HEK293 (cell line): ENCODE results near the gene AP3B1.
"Not testable (repeated sequence)": the region's sequence is repeated elsewhere in the genome, so short reads cannot be mapped to it uniquely, and the experiment has no call there.

ENCODE experiments used
- CTCF ChIA-PET: fragments of 350-600 bp; formaldehyde crosslinking; extraction: SDS; loops from one replicate; lab custom pipeline; 2021; ENCODE audit warnings: antibody characterized with exemption; lab: Yijun Ruan, JAX
- POLR2A ChIA-PET: fragments of 300-600 bp; formaldehyde crosslinking; extraction: SDS; loops from one replicate; lab custom pipeline; 2020; ENCODE audit warnings: antibody characterized with exemption, inconsistent platforms; lab: Yijun Ruan, JAX
- H3K27ac ChIP-seq: fragments of 200-500 bp; sonication (Bioruptor generic); 2 replicates; pipeline ENCODE4 v1.5.1; 2014; ENCODE audit warnings: low read depth, low read length, control low read depth, inconsistent platforms; ENCODE audit errors: extremely low read depth
- H3K36me3 ChIP-seq, 2 experiments: fragments of 200-500 bp in 1 of 2; sonication (Bioruptor generic) in 1 of 2; 1 replicate in 1 of 2; 2 replicates in 1 of 2; pipeline ENCODE4 v1.5.1; 2014 to 2017; ENCODE audit warnings: inconsistent platforms in 2 of 2, low read length in 2 of 2; ENCODE audit not compliant: control insufficient read depth in 2 of 2, insufficient read depth in 1 of 2
- H3K4me1 ChIP-seq: fragments of 200-500 bp; sonication (Bioruptor generic); 2 replicates; pipeline ENCODE4 v1.5.1; 2014; ENCODE audit warnings: mild to moderate bottlenecking, low read length, inconsistent platforms; ENCODE audit not compliant: control insufficient read depth, insufficient read depth
- H3K4me3 ChIP-seq: 2 replicates; pipeline ENCODE4 v1.5.1; 2011; ENCODE audit warnings: low read depth, mild to moderate bottlenecking, control low read depth, low read length, moderate library complexity
- H3K9me3 ChIP-seq: fragments of 200-500 bp; sonication (Bioruptor generic); 2 replicates; pipeline ENCODE4 v1.5.1; 2014; ENCODE audit warnings: low read depth, low read length, inconsistent platforms; ENCODE audit not compliant: control insufficient read depth, insufficient read depth
- HOXD13 ChIP-seq: sonication (generic); formaldehyde crosslinking; IDR thresholded peaks from 2 replicates; pipeline ENCODE4 v1.8.0; 2022; ENCODE audit warnings: missing genetic modification reagents, borderline replicate concordance
- MEIS1 ChIP-seq: sonication (generic); formaldehyde crosslinking; IDR thresholded peaks from 2 replicates; pipeline ENCODE4 v1.8.1; 2022; ENCODE audit warnings: missing genetic modification reagents, mild to moderate bottlenecking, borderline replicate concordance
- SP3 ChIP-seq: fragments of 450-650 bp; formaldehyde crosslinking; IDR thresholded peaks from 2 replicates; pipeline ENCODE4 v1.5.1; 2016; ENCODE audit warnings: missing biosample characterization, missing genetic modification characterization
- SP7 ChIP-seq: fragments of 450-650 bp; formaldehyde crosslinking; IDR thresholded peaks from 2 replicates; pipeline ENCODE4 v1.5.1; 2016; ENCODE audit warnings: missing biosample characterization, missing genetic modification characterization
- ZFP37 ChIP-seq: fragments of 450-650 bp; formaldehyde crosslinking; IDR thresholded peaks from 2 replicates; pipeline ENCODE4 v1.5.1; 2016; ENCODE audit warnings: missing biosample characterization, missing genetic modification characterization
- ZNF112 ChIP-seq: fragments of 450-650 bp; formaldehyde crosslinking; IDR thresholded peaks from 2 replicates; pipeline ENCODE4 v1.5.0; 2017; ENCODE audit warnings: missing biosample characterization, missing genetic modification characterization
- ZNF121 ChIP-seq: fragments of 450-650 bp; formaldehyde crosslinking; IDR thresholded peaks from 2 replicates; pipeline ENCODE4 v1.5.1; 2016; ENCODE audit warnings: missing biosample characterization, missing genetic modification characterization
- ZNF146 ChIP-seq: fragments of 450-650 bp; formaldehyde crosslinking; IDR thresholded peaks from 2 replicates; pipeline ENCODE4 v1.5.1; 2016; ENCODE audit warnings: missing biosample characterization, missing genetic modification characterization
- ZNF155 ChIP-seq: fragments of 450-650 bp; formaldehyde crosslinking; IDR thresholded peaks from 2 replicates; pipeline ENCODE4 v1.5.1; 2016; ENCODE audit warnings: missing biosample characterization, missing genetic modification characterization
- ZNF184 ChIP-seq: fragments of 450-650 bp; IDR thresholded peaks from 2 replicates; pipeline ENCODE4 v1.5.1; 2018; ENCODE audit warnings: missing biosample characterization, mild to moderate bottlenecking, missing genetic modification characterization
- ZNF202 ChIP-seq: fragments of 450-650 bp; formaldehyde crosslinking; IDR thresholded peaks from 2 replicates; pipeline ENCODE4 v1.5.1; 2016; ENCODE audit warnings: missing biosample characterization, missing genetic modification characterization, borderline replicate concordance
- ZNF24 ChIP-seq: fragments of 450-650 bp; formaldehyde crosslinking; IDR thresholded peaks from 2 replicates; pipeline ENCODE4 v1.5.1; 2016; ENCODE audit warnings: missing biosample characterization, missing genetic modification characterization
- ZNF266 ChIP-seq: fragments of 450-650 bp; formaldehyde crosslinking; IDR thresholded peaks from 2 replicates; pipeline ENCODE4 v1.5.1; 2016; ENCODE audit warnings: missing biosample characterization, missing genetic modification characterization, low read depth
- ZNF341 ChIP-seq: fragments of 450-650 bp; formaldehyde crosslinking; IDR thresholded peaks from 2 replicates; pipeline ENCODE4; 2016; ENCODE audit warnings: low read depth, missing biosample characterization, missing genetic modification characterization
- ZNF37A ChIP-seq: fragments of 450-650 bp; IDR thresholded peaks from 2 replicates; pipeline ENCODE4 v1.5.1; 2018; ENCODE audit warnings: missing biosample characterization, missing genetic modification characterization
- ZNF394 ChIP-seq: fragments of 450-650 bp; formaldehyde crosslinking; IDR thresholded peaks from 2 replicates; pipeline ENCODE4 v1.5.1; 2016; ENCODE audit warnings: missing biosample characterization, missing genetic modification characterization, mild to moderate bottlenecking, moderate library complexity, borderline replicate concordance
- ZNF426 ChIP-seq: fragments of 450-650 bp; formaldehyde crosslinking; IDR thresholded peaks from 2 replicates; pipeline ENCODE4 v1.5.1; 2017; ENCODE audit warnings: missing biosample characterization, missing genetic modification characterization, mild to moderate bottlenecking, inconsistent platforms, moderate library complexity
- ZNF473 ChIP-seq: fragments of 450-650 bp; formaldehyde crosslinking; IDR thresholded peaks from 2 replicates; pipeline ENCODE4 v1.5.1; 2017; ENCODE audit warnings: missing biosample characterization, missing genetic modification characterization
- ZNF791 ChIP-seq: fragments of 450-650 bp; formaldehyde crosslinking; IDR thresholded peaks from 2 replicates; pipeline ENCODE4 v1.5.1; 2016; ENCODE audit warnings: missing biosample characterization, missing genetic modification characterization
- ZSCAN30 ChIP-seq: fragments of 450-650 bp; IDR thresholded peaks from 2 replicates; pipeline ENCODE4 v1.5.1; 2018; ENCODE audit warnings: missing biosample characterization, mild to moderate bottlenecking, missing genetic modification characterization, moderate library complexity
- TF ChIP-seq, protein P1 (sequence below): fragments of 450-650 bp; formaldehyde crosslinking; IDR thresholded peaks from 2 replicates; pipeline ENCODE4 v1.5.1; 2016; ENCODE audit warnings: missing biosample characterization, missing genetic modification characterization
- TF ChIP-seq, protein P2 (sequence below): fragments of 450-650 bp; formaldehyde crosslinking; IDR thresholded peaks from 2 replicates; pipeline ENCODE4 v1.5.1; 2016; ENCODE audit warnings: missing biosample characterization, missing genetic modification characterization
- TF ChIP-seq, protein P3 (sequence below): sonication (generic); formaldehyde crosslinking; IDR thresholded peaks from 2 replicates; pipeline ENCODE4 v1.8.1; 2022; ENCODE audit warnings: mild to moderate bottlenecking, moderate library complexity, missing genetic modification reagents
- TF ChIP-seq, protein P4 (sequence below): fragments of 450-650 bp; formaldehyde crosslinking; IDR thresholded peaks from 2 replicates; pipeline ENCODE4 v1.5.1; 2016; ENCODE audit warnings: missing biosample characterization, missing genetic modification characterization

AP3B1 gene

DNA sequence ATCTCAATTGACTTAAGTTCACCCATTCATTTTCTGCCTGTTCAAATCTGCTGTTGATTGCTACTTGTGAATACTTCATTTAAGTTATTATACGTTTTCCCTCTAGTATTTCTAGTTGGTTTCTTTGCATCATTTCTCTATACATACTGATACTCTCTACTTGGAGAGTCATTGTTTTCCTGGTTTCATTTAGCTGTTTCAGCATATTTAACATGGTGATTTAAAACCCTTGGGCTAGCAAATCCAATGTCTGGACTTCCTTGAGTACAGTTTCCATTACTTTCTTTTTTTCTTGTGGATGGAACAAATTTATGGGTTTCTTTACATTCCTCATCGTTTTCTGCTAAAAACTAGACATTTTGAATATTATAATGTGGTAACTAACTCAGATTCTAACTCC lies 90.7 kb downstream of the AP3B1 start:
- Histone ChIP-seq H3K4me1 (no peaks in the 10 kb centered on the region), H3K9me3 (no peaks in the 10 kb centered on the region), H3K27ac (no peak overlapping the region), H3K4me3 (no peak overlapping the region), H3K36me3 (peaks cover 9 to 23% of the 10 kb centered on the region in 2 experiments; a peak in 2 of 3 replicates)
- POLR2A ChIA-PET, result interaction anchor here (0.6 kb wide), 1 partner anchor 1122 kb away, joined by 3 read pairs; no protein-coding TSS in a partner anchor
- no peak for TF ChIP-seq ZNF24 (tag by site-specific recombination)
- CTCF ChIA-PET, result no interaction called here

DNA sequence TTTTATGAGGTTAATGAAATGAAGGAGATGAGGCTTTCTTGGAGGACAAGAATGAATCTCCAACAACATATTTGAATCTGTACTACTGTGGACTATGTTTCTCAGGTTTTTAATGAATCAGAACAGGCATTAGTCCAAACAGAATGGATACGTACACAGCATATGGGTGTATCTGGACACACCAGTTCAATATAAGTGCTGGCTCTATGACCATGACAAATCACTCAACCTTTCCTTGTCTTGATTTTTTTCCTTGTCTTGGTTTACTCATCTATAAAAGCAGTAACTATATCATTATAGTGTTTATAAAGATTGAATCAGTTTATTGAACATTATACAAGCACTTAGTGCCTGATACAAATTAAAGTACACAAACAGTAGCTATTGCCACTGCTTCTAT lies 104.1 kb downstream of the AP3B1 start:
- POLR2A ChIA-PET, result no interaction called here
- TF ChIP-seq ZNF155 (tag by site-specific recombination) (no peak), ZNF202 (tag by site-specific recombination) (no peak), ZNF112 (no peak), ZNF266 (tag by site-specific recombination) (no peak), ZNF791 (tag by site-specific recombination) (no peak), SP3 (tag by site-specific recombination) (no peak), SP7 (tag by site-specific recombination) (no peak), ZSCAN30 (tag by site-specific recombination) (no peak), ZNF184 (tag by site-specific recombination) (no peak)
- TF ChIP-seq, protein P1, sequence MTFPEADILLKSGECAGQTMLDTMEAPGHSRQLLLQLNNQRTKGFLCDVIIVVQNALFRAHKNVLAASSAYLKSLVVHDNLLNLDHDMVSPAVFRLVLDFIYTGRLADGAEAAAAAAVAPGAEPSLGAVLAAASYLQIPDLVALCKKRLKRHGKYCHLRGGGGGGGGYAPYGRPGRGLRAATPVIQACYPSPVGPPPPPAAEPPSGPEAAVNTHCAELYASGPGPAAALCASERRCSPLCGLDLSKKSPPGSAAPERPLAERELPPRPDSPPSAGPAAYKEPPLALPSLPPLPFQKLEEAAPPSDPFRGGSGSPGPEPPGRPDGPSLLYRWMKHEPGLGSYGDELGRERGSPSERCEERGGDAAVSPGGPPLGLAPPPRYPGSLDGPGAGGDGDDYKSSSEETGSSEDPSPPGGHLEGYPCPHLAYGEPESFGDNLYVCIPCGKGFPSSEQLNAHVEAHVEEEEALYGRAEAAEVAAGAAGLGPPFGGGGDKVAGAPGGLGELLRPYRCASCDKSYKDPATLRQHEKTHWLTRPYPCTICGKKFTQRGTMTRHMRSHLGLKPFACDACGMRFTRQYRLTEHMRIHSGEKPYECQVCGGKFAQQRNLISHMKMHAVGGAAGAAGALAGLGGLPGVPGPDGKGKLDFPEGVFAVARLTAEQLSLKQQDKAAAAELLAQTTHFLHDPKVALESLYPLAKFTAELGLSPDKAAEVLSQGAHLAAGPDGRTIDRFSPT (tag by site-specific recombination), result no peak
- TF ChIP-seq, all 188 proteins: peak for 0
- CTCF ChIA-PET, result no interaction called here

DNA sequence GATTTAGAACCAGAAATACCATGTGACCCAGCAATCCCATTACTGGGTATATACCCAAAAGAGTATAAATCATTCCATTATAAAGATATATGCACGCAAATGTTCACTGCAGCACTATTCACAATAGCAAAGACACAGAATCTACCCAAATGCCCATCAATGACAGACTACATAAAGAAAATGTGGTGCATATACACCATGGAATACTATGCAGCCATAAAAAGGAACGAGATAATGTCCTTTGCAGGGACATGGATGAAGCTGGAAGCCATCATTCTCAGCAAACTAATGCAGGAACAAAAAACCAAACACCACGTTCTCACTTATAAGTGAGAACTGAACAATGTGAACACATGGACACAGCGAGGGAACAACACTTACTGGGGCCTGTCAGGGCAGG lies 105.8 kb downstream of the AP3B1 start:
- H3K4me1 ChIP-seq, H3K27ac ChIP-seq, POLR2A ChIA-PET, H3K9me3 ChIP-seq, H3K4me3 ChIP-seq, H3K36me3 ChIP-seq, CTCF ChIA-PET: not testable (repeated sequence)
- peak; percentile 86 for TF ChIP-seq ZNF146 (tag by site-specific recombination)

More for the DNA sequence above, 104.1 kb downstream of the AP3B1 start:
- no peak overlapping the region for H3K27ac ChIP-seq
- no peak overlapping the region for H3K4me3 ChIP-seq
- H3K4me1 ChIP-seq, result no peaks in the 10 kb centered on the region
- peaks cover 0 to 4% of the 10 kb centered on the region in 2 experiments; a peak in 1 of 3 replicates for H3K36me3 ChIP-seq
- H3K9me3 ChIP-seq, result no peaks in the 10 kb centered on the region

DNA sequence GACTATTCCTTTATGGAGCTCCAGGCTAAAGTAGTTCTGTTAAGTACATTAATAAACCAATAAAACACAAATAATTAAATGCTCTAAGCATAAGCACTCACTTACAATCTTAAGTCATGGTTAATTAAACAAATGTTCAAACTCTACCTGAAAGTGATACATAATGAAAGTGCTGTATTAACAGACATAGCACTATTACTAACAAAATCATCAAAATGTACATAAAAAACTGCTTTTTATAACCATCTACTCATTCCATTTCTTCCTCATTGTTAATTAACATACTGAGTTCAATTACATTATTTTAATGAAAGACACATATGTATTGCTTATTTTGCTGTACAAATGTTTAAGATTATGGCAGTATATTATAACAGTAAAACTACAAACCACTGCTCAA lies 107.3 kb downstream of the AP3B1 start:
- ChIA-PET CTCF (interaction anchor here (0.6 kb wide), 2 partner anchors 18 to 402 kb away, joined by 3 read pairs; no protein-coding TSS in a partner anchor), POLR2A (no interaction called here)
- peaks cover 0 to 4% of the 10 kb centered on the region in 2 experiments; a peak in 1 of 3 replicates for H3K36me3 ChIP-seq
- no peaks in the 10 kb centered on the region for H3K9me3 ChIP-seq
- H3K27ac ChIP-seq, result no peak overlapping the region
- H3K4me1 ChIP-seq, result no peaks in the 10 kb centered on the region
- no peak overlapping the region for H3K4me3 ChIP-seq
- no peak for TF ChIP-seq ZNF37A (tag by site-specific recombination)
- TF ChIP-seq, protein P2, sequence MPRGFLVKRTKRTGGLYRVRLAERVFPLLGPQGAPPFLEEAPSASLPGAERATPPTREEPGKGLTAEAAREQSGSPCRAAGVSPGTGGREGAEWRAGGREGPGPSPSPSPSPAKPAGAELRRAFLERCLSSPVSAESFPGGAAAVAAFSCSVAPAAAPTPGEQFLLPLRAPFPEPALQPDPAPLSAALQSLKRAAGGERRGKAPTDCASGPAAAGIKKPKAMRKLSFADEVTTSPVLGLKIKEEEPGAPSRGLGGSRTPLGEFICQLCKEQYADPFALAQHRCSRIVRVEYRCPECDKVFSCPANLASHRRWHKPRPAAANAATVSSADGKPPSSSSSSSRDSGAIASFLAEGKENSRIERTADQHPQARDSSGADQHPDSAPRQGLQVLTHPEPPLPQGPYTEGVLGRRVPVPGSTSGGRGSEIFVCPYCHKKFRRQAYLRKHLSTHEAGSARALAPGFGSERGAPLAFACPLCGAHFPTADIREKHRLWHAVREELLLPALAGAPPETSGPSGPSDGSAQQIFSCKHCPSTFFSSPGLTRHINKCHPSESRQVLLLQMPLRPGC (tag by site-specific recombination), result no peak
- TF ChIP-seq, protein P3, sequence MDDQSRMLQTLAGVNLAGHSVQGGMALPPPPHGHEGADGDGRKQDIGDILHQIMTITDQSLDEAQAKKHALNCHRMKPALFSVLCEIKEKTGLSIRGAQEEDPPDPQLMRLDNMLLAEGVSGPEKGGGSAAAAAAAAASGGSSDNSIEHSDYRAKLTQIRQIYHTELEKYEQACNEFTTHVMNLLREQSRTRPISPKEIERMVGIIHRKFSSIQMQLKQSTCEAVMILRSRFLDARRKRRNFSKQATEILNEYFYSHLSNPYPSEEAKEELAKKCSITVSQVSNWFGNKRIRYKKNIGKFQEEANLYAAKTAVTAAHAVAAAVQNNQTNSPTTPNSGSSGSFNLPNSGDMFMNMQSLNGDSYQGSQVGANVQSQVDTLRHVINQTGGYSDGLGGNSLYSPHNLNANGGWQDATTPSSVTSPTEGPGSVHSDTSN (CRISPR knock-in tag), result no peak
- TF ChIP-seq MEIS1 (CRISPR knock-in tag), result no peak
- no peak for TF ChIP-seq HOXD13 (CRISPR knock-in tag)
- TF ChIP-seq ZNF341, result no peak
- no peak for TF ChIP-seq ZNF426 (tag by site-specific recombination)
- TF ChIP-seq ZFP37 (tag by site-specific recombination), result no peak
- TF ChIP-seq, protein P4, sequence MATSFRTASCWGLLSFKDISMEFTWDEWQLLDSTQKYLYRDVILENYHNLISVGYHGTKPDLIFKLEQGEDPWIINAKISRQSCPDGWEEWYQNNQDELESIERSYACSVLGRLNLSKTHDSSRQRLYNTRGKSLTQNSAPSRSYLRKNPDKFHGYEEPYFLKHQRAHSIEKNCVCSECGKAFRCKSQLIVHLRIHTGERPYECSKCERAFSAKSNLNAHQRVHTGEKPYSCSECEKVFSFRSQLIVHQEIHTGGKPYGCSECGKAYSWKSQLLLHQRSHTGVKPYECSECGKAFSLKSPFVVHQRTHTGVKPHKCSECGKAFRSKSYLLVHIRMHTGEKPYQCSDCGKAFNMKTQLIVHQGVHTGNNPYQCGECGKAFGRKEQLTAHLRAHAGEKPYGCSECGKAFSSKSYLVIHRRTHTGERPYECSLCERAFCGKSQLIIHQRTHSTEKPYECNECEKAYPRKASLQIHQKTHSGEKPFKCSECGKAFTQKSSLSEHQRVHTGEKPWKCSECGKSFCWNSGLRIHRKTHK, result no peak
- TF ChIP-seq ZNF473 (tag by site-specific recombination), result no peak
- no peak for TF ChIP-seq ZNF121 (tag by site-specific recombination)
- TF ChIP-seq ZNF394 (tag by site-specific recombination), result no peak
